ENCODE results near the gene FPR2.
"Not testable (repeated sequence)": the region's sequence is repeated elsewhere in the genome, so short reads cannot be mapped to it uniquely, and the experiment has no call there.

Gene FPR2

DNA sequence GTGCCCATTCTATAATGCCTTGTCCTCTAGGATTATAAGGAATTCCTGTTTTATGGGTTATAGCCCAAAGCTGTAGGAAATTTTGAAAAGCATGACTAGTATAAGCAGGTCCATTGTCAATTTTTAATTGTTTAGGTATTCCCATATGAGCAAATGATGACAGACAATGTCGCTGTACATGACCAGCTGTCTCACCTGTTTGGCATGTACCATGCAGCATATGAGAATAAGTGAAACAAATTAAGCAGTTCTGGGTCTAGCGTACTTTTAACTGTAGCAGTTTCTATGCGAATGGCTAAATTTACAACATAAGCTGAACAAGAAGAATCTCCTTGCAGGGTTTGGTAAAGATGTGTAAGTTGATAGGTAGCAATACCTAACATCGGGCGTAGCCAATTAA is 45.6 kb downstream of the FPR2 start:
- not testable (repeated sequence) for DNase-seq

DNA sequence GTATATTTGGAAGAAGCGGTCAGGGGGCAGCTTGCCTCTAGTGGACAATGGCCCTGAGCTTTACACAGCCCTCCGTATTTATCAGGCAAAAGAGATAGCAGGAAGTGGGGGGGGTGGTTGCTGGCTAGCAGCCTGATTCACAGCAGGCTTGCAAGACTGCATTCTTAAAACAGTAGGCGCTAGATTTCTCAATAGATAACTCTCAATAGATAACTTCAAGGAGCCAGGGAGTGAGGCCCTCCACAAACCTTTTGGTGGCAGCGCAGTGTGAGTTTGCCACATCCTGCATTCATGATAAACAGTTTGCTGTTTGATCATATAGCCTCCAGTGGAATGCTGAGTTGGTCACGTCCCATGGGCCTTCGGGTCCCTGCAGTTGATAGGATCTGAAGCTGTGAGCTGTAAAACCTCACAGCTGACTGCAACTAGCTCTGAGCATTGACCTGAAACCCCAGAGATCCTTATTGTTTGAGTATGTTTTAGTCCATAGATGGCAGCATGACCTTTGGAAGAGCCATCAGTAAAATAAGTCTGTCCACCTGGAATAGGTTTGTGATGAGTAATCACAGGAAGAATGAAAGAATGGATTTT is 46.2 kb downstream of the FPR2 start:
- peak; percentile 64 to 81 (median 75) for DNase-seq

DNA sequence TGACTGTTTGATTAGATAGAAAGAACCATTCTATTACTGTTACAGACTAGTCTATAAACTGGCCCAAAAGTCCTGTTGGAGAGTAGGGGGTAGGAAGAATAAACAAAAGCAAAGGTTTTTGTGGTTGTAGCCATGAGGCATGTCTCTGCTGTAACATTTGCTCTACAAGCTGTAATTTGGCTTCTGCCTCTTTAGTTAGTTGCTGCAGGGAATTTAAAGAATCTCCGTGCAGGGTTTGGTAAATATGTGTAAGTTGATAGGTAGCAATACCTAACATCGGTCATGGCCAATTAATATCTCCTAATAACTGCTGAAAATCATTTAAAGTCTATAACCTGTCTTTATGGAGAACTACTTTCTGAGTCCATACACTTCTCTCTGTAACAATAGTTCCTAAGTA is 46.9 kb downstream of the FPR2 start:
- DNase-seq: no peak

DNA sequence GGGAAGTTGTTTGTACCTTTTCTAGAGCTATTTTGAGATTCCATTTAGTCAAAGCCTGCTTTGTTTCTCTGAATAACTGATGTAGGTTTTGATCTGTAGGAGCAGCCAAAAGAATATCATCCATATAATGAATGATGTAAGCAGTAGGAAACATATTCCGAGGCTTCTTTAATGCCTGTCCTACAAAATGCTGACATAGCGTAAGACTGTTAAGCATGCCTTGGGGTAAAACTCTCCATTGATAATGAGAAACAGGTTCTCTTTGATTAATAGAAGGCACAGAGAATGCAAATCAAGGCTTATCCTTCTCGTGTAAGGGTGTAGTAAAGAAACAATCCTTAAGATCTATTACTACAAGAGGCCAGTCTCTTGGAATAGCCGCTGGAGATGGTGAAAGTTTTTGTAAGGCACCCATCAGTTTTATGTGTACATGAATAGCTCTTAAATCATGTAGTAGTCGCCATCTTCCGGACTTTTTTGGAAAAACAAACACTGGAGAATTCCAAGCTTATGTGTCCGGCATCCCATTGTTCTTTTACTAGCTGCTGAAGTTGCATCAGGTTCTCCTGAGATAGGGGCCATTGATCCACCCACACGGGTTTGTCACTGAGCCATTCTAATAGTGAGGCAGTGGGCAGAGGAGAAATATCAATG is 47.5 kb downstream of the FPR2 start:
- no peak for DNase-seq

DNA sequence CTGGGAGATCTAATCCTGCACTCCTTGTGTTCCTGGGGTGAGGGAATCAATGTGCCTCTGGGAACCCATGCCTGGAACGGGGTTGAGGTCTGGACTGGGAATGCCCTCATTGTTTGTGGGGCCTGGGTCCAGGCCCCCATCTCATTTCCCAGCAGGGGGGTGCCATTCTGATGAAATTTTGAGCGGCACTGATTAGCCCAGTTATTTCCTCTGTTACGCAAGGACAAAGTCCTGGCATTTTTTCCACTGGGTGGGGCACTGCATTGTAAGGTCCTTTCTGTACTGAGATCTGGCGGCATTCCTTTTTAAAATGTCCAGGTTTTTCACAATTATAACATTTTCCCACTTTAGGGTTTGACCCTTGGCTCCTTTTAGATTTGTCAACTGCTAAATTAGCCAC is 48.8 kb downstream of the FPR2 start:
- DNase-seq: peak; percentile 75 to 81 (median 77)

DNA sequence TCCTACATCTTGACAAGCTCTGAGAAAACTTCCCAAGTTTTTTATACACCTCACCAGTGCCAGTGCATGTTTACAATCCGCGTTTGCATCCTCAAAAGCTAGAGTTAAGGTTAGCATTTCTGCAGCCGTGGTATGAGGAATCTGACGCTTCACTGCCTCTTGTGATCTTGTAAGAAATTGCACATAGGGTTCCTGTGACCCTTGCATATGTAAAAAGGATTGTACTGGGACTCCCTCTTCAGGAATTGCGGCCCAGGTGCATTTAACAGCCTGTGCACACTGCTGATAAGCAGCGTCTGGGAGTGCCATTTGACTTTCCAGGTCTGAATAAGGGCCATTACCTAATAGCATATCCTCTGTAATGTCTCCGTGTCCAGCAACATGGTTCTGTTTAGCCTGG is 49.2 kb downstream of the FPR2 start:
- DNase-seq: peak; percentile 57 to 69 (median 61)

DNA sequence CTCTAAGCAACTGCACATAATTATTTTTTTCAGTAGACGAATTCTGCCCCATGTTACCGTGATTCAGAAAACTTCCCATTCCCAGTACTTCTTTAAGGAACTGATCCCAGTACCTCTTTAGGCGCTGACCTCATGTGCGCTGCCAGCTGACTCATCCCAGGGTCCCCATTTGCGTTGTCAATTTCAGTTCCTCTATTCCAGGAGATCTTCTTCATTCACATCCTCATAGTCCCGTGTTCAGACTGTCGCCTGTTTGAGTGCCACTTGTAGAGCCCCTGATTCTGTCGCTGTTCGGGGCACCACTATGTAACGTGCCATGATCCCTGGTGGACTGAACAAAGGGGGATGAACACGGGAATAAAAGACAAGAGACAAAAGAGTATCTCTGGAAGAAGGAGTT is 50.4 kb downstream of the FPR2 start:
- DNase-seq: peak; percentile 94 to 99 (median 96)

DNA sequence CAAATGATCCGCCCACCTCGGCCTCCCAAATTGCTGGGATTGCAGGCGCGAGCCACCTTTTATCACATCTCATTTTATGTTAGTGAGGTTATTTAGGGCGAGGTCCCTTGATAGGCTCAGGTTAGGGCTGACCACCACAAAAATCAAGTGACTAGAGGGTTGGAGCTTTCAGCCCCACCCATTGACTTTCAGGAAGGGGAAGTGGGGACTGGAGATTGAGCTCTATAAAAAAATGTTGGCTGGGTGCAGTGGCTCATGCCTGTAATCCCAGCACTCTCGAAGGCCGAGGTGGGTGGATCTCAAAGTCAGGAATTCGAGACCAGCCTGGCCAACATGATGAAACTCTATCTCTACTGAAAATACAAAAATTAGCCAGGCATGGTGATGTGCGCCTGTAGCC is 54.1 kb downstream of the FPR2 start:
- DNase-seq: peak in 2 of 3 donors; percentile 58 to 61

DNA sequence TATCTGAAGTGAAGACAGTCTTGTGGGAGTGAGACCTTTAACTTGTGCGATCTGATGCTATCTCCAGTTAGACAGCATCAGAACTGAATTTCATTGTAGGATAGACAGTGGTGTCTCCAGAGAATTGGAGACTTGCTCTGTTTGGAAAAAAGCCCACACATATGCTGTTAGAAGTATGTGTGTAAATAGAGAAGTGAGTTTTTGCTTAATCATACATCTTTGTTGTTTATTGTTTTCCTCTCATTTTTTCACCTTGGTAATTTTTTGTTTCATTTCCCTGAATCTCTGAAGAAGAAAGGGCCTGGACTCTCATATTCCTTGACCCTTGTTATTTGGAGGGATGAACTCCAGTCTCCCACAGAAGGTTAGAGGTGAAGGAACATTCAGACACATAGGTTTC is 55.7 kb downstream of the FPR2 start:
- DNase-seq: peak in 2 of 3 donors; percentile 56 to 61

DNA sequence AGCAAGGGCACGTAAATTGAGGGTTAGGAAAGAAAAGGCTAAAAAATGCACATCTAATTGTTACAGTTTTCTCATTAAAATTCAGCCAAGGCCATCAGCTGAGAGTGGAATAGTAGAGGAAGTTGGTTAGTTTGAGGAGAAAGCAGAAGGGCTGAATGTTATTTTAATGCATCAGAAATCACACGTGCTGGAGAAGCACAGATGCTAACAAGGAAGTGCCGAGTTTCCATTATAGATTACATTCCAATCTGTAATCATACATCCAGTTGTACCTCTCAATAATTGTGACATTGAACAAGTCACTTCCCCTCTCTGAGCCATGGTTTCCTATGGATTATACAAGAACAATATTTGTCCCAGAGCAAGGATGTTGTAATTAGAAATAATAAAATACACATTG is 59.0 kb downstream of the FPR2 start:
- peak; percentile 56 to 74 (median 64) for DNase-seq
